ENCODE results near the gene ST6GALNAC3.

The ST6GALNAC3 gene

GRCh38 chr1:76659171-76659940, 584.8 kb downstream of the ST6GALNAC3 start:
- TF ChIP-seq CTCF (IDR thresholded peaks at IDR 0.05; ENCODE audit: control insufficient read depth, insufficient read depth, low read depth, low read length, missing control alignments) = no peak
- DNase-seq (ENCODE audit: low read depth) = no peak
- no peak overlapping the region for H3K4me3 ChIP-seq (ENCODE audit: control insufficient read depth, low read depth, low read length)

GRCh38 chr1:76661531-76661930, 587.0 kb downstream of the ST6GALNAC3 start:
- DNase-seq (ENCODE audit: low read depth) = no peak
- TF ChIP-seq CTCF (IDR thresholded peaks at IDR 0.05; ENCODE audit: control insufficient read depth, insufficient read depth, low read depth, low read length, missing control alignments) = no peak
- H3K4me3 ChIP-seq (ENCODE audit: control insufficient read depth, low read depth, low read length) = no peak overlapping the region

GRCh38 chr1:76666499-76666898, 592.0 kb downstream of the ST6GALNAC3 start:
- no peak for TF ChIP-seq CTCF (IDR thresholded peaks at IDR 0.05; ENCODE audit: control insufficient read depth, insufficient read depth, low read depth, low read length, missing control alignments)
- no peak overlapping the region for H3K4me3 ChIP-seq (ENCODE audit: control insufficient read depth, low read depth, low read length)
- no peak for DNase-seq (ENCODE audit: low read depth)

- no peak for TF ChIP-seq CTCF (IDR thresholded peaks at IDR 0.05; ENCODE audit: control insufficient read depth, insufficient read depth, low read depth, low read length, missing control alignments)
- no peak for DNase-seq (ENCODE audit: low read depth)
- H3K4me3 ChIP-seq (ENCODE audit: control insufficient read depth, low read depth, low read length) = no peak overlapping the region
Observed at GRCh38 chr1:76668046-76668445, 593.5 kb downstream of the ST6GALNAC3 start.

GRCh38 chr1:76669131-76669530, 594.6 kb downstream of the ST6GALNAC3 start:
- no peak for TF ChIP-seq CTCF (IDR thresholded peaks at IDR 0.05; ENCODE audit: control insufficient read depth, insufficient read depth, low read depth, low read length, missing control alignments)
- no peak for DNase-seq (ENCODE audit: low read depth)
- no peak overlapping the region for H3K4me3 ChIP-seq (ENCODE audit: control insufficient read depth, low read depth, low read length)

- no peak overlapping the region for H3K4me3 ChIP-seq (ENCODE audit: control insufficient read depth, low read depth, low read length)
- TF ChIP-seq CTCF (IDR thresholded peaks at IDR 0.05; ENCODE audit: control insufficient read depth, insufficient read depth, low read depth, low read length, missing control alignments) = no peak
- no peak for DNase-seq (ENCODE audit: low read depth)
Observed at GRCh38 chr1:76669624-76670315, 595.2 kb downstream of the ST6GALNAC3 start.
